ENCODE data around the gene MVB12B. TPM values are rescaled to one million over a fixed set of nuclear protein-coding genes. Genes with fewer than 3 reads are reported as not detected.

Gene MVB12B
- total and polyA plus RNA-seq, 2 of the 8 experiments (the other 6 are each of a cell fraction or from before 2014, with no cell fraction given) = 2.6 to 5.0 TPM

DNA sequence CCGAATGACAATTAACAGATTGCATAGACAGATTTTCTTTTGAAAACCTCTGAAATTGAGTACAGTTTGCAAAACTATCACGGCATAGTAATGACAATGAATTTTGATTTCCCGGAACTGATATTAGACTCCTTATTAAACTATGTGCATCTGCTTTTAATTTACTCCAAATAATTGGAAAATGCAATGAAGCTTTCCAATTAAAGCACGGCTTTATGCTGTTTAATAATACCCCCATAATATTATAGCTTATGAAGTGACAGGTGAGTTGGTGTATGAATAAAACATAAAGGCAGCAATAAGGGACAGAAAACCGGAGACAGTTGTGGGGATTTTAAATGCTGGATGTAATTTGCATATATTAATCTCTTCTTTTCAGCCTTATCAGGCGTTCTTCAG is 110.6 kb downstream of the MVB12B start:
- H4K8ac ChIP-seq (ENCODE audit: extremely low read depth, insufficient read depth, low read length) = no peak overlapping the region
- no peaks in the 10 kb centered on the region for H4K20me1 ChIP-seq (replicated peaks in 1 of 2; ENCODE audit: control insufficient read depth in 1 of 2, insufficient read depth in 2 of 2, low read length in 2 of 2)
- H3K4me3 ChIP-seq (ENCODE audit: extremely low read depth in 1 of 4, insufficient read depth in 2 of 4, low read depth in 3 of 4, low read length in 4 of 4) = no peak overlapping the region
- no peaks in the 10 kb centered on the region for H3K27me3 ChIP-seq (replicated peaks in 1 of 4; ENCODE audit: control insufficient read depth in 3 of 4, extremely low read depth in 1 of 4, insufficient read depth in 3 of 4, low read length in 3 of 4)
- no peak overlapping the region for H3K56ac ChIP-seq (replicated peaks; ENCODE audit: insufficient read length, low read depth, low read length)
- no peak overlapping the region for H3K23ac ChIP-seq (ENCODE audit: insufficient read length)
- ChIA-PET CTCF (ENCODE audit: partially characterized antibody) (interaction anchor here (0.6 to 1.7 kb wide), 3 partner anchors 54 to 644 kb away, joined by 3 to 5 read pairs (median 4); no protein-coding TSS in a partner anchor), POLR2A (ENCODE audit: partially characterized antibody) (interaction anchor here (0.6 kb wide), 1 partner anchor 81 kb away, joined by 3 read pairs; no protein-coding TSS in a partner anchor)
- H3K9ac ChIP-seq (replicated peaks in 1 of 4; ENCODE audit: extremely low read depth in 1 of 4, low read depth in 3 of 4, low read length in 3 of 4) = no peak overlapping the region
- no peaks in the 10 kb centered on the region for H3K9me3 ChIP-seq (ENCODE audit: insufficient read depth in 2 of 2, low read depth in 1 of 2, low read length in 1 of 2)
- H2BK5ac ChIP-seq (ENCODE audit: low read depth, low read length) = no peak overlapping the region
- no peak overlapping the region for H2BK120ac ChIP-seq (replicated peaks; ENCODE audit: low read depth, low read length)
- WGBS, 2 experiments (ENCODE audit: extremely low coverage in 1 of 2, insufficient coverage in 1 of 2, insufficient read length in 1 of 2, insufficient replicate concordance in 2 of 2, low coverage in 1 of 2, low lambda C conversion rate in 2 of 2, missing lambda C conversion rate in 1 of 2) = 93% methylated on average over 6 of the region's 6 CpGs; no CpG with 5 or more reads in 1 of the 2 experiments
- no peak overlapping the region for H2AFZ ChIP-seq (ENCODE audit: low read length)
- H3K4ac ChIP-seq (replicated peaks; ENCODE audit: insufficient read length, low read depth, low read length) = no peak overlapping the region
- H2BK15ac ChIP-seq (ENCODE audit: low read length) = no peak overlapping the region
- H3K79me2 ChIP-seq (ENCODE audit: control insufficient read depth in 1 of 2, insufficient read depth in 2 of 2, low read length in 2 of 2) = no peaks in the 10 kb centered on the region
- H4K91ac ChIP-seq (replicated peaks; ENCODE audit: insufficient read length, low read length) = no peak overlapping the region
- H3K4me2 ChIP-seq (ENCODE audit: insufficient read depth in 1 of 2, low read depth in 2 of 2, low read length in 2 of 2) = no peak overlapping the region
- TF ChIP-seq, protein P1, sequence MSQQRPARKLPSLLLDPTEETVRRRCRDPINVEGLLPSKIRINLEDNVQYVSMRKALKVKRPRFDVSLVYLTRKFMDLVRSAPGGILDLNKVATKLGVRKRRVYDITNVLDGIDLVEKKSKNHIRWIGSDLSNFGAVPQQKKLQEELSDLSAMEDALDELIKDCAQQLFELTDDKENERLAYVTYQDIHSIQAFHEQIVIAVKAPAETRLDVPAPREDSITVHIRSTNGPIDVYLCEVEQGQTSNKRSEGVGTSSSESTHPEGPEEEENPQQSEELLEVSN (IDR thresholded peaks at IDR 0.05) = no peak
- TF ChIP-seq EP300 (IDR thresholded peaks at IDR 0.05; ENCODE audit: borderline replicate concordance in 1 of 2, low read depth in 2 of 2, low read length in 2 of 2) (no peak), BRCA1 (IDR thresholded peaks at IDR 0.05; ENCODE audit: low read depth, low read length) (no peak), SP1 (IDR thresholded peaks at IDR 0.05; ENCODE audit: low read depth, low read length) (no peak), SIRT6 (IDR thresholded peaks at IDR 0.05; ENCODE audit: low read length) (no peak), POLR2AphosphoS5 (IDR thresholded peaks at IDR 0.05; ENCODE audit: low read depth, low read length) (no peak), PHF8 (conservative IDR thresholded peaks at IDR 0.05; ENCODE audit: low read depth, low read length) (no peak)
- TF ChIP-seq, protein P2, sequence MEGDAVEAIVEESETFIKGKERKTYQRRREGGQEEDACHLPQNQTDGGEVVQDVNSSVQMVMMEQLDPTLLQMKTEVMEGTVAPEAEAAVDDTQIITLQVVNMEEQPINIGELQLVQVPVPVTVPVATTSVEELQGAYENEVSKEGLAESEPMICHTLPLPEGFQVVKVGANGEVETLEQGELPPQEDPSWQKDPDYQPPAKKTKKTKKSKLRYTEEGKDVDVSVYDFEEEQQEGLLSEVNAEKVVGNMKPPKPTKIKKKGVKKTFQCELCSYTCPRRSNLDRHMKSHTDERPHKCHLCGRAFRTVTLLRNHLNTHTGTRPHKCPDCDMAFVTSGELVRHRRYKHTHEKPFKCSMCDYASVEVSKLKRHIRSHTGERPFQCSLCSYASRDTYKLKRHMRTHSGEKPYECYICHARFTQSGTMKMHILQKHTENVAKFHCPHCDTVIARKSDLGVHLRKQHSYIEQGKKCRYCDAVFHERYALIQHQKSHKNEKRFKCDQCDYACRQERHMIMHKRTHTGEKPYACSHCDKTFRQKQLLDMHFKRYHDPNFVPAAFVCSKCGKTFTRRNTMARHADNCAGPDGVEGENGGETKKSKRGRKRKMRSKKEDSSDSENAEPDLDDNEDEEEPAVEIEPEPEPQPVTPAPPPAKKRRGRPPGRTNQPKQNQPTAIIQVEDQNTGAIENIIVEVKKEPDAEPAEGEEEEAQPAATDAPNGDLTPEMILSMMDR (IDR thresholded peaks at IDR 0.05; ENCODE audit: control extremely low read depth in 1 of 3, insufficient read depth in 1 of 3, low read depth in 1 of 3, low read length in 3 of 3) = no peak
- DNase-seq (ENCODE audit: low read depth in 1 of 2, low spot score in 2 of 2) = no peak
- no peak overlapping the region for H4K5ac ChIP-seq (ENCODE audit: insufficient read length, low read depth, low read length)
- no peaks in the 10 kb centered on the region for H3K23me2 ChIP-seq (ENCODE audit: low read depth, low read length)
- FAIRE-seq = no peak
- no peak overlapping the region for H3K27ac ChIP-seq (ENCODE audit: low read depth, low read length)
- H3K79me1 ChIP-seq (ENCODE audit: low read depth, low read length) = no peaks in the 10 kb centered on the region
- no peak overlapping the region for H2BK12ac ChIP-seq (ENCODE audit: low read depth, low read length)
- H3K36me3 ChIP-seq (ENCODE audit: control insufficient read depth in 2 of 4, insufficient read depth in 4 of 4, low read length in 3 of 4) = no peaks in the 10 kb centered on the region
- 0 out of 7 replicates have a peak, but pooled peaks cover 0 to 3% (median 0%) of the 10 kb centered on the region in 4 experiments for H3K4me1 ChIP-seq (replicated peaks in 1 of 4; ENCODE audit: control insufficient read depth in 3 of 4, insufficient read depth in 4 of 4, low read length in 3 of 4)
- H3K14ac ChIP-seq (ENCODE audit: insufficient read length) = no peak overlapping the region
- no peak overlapping the region for H2BK20ac ChIP-seq (ENCODE audit: low read length)
- H3K18ac ChIP-seq (ENCODE audit: extremely low read depth, low read length) = no peak overlapping the region
- no peak overlapping the region for H2AK5ac ChIP-seq (ENCODE audit: low read depth, low read length)
